8988T (cell line): ENCODE data around the gene NAV2.

ENCODE experiments used
- DNase-seq: peaks from one replicate; pipeline ENCODE4 v3.0.0; 2011

The NAV2 gene

GRCh38 chr11:19721176-19721575, 8.5 kb downstream of the NAV2 start:
- DNase-seq = no peak

GRCh38 chr11:19722702-19723101, 10.1 kb downstream of the NAV2 start:
- DNase-seq = no peak

- no peak for DNase-seq
These were observed 11.1 kb downstream of the NAV2 start for GRCh38 chr11:19723572-19724342.

- DNase-seq = no peak
These were observed 12.1 kb downstream of the NAV2 start for GRCh38 chr11:19724765-19725164.

GRCh38 chr11:19725379-19726079, 12.9 kb downstream of the NAV2 start:
- no peak for DNase-seq

- DNase-seq = no peak
These were observed 14.6 kb downstream of the NAV2 start for GRCh38 chr11:19727246-19727645.

- no peak for DNase-seq
These were observed 15.8 kb downstream of the NAV2 start for GRCh38 chr11:19728436-19728835.

- DNase-seq = no peak
These were observed 16.5 kb downstream of the NAV2 start for GRCh38 chr11:19729141-19729540.

- no peak for DNase-seq
These were observed 17.7 kb downstream of the NAV2 start for GRCh38 chr11:19730373-19730772.

GRCh38 chr11:19734171-19734570, 21.5 kb downstream of the NAV2 start:
- no peak for DNase-seq

GRCh38 chr11:19735157-19735908, 22.7 kb downstream of the NAV2 start:
- DNase-seq = no peak

GRCh38 chr11:19735909-19736498, 23.4 kb downstream of the NAV2 start:
- DNase-seq = no peak

- no peak for DNase-seq
These were observed 24.2 kb downstream of the NAV2 start for GRCh38 chr11:19736831-19737230.

- no peak for DNase-seq
These were observed 24.9 kb downstream of the NAV2 start for GRCh38 chr11:19737575-19737974.

GRCh38 chr11:19738124-19738523, 25.5 kb downstream of the NAV2 start:
- no peak for DNase-seq

- no peak for DNase-seq
These were observed 27.2 kb downstream of the NAV2 start for GRCh38 chr11:19739872-19740271.

- no peak for DNase-seq
These were observed 27.9 kb downstream of the NAV2 start for GRCh38 chr11:19740586-19740985.

- peak; percentile 34 for DNase-seq
These were observed 30.1 kb downstream of the NAV2 start for GRCh38 chr11:19742588-19743292.

GRCh38 chr11:19743622-19744021, 31.0 kb downstream of the NAV2 start:
- no peak for DNase-seq

GRCh38 chr11:19744130-19744529, 31.5 kb downstream of the NAV2 start:
- no peak for DNase-seq

GRCh38 chr11:19746086-19746485, 33.4 kb downstream of the NAV2 start:
- no peak for DNase-seq

GRCh38 chr11:19747634-19748033, 35.0 kb downstream of the NAV2 start:
- no peak for DNase-seq

- DNase-seq = no peak
These were observed 38.4 kb downstream of the NAV2 start for GRCh38 chr11:19751055-19751454.
